Left hindlimb (tissue), 1 donor: ENCODE measurements around the gene SLC25A21.

ENCODE experiments used
- DNase-seq: peaks from one replicate; pipeline ENCODE4 v3.0.0-alpha.2; 2018

The SLC25A21 gene

DNA sequence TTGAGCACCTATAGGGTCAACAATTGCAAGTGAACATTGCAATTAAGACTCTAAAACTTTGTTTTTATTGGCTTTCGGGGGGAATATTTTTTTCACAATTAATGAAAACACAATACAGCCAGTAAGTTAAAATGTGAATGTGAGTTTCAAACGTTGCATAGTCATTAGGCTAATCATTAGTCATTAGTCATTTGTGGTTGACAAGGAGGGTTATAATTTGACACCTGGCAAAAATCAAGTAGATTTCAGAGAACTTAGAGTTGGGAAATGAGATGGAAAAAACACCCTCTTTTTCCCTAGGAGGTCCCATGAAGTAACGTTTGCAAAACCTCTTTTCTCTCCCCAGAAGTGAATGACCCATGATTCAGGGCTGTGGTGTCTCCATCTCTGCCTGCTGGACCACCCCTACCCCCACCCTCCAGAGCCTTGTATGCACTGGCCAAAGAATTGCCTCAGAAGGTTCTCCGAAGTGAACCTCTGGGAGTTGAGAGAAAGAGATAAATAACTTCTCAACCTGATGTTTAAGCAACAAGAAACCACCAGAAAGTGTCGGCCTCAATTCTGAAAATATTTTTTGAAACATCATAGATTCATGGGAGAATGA is 314.5 kb downstream of the SLC25A21 start:
- DNase-seq, result no peak

DNA sequence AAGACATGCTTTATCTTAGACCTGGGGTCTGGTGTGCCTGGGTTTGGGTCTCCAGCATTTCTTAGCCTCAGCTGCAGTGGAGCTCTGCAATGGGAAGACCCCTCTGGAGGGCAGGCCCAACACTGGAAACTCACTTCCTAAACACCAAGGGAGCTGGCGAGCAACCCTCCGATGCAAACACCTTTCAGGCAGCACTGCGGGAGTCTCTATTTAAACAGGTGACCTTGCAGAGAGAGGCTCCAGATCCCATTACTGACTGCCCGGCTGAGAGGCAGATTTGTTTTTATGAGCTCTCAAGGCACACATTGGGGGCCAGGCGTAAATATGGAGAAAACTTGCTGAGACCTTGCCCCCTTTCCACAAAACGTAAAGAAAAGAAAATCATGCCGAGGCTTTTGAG is 315.3 kb downstream of the SLC25A21 start:
- DNase-seq, result no peak

DNA sequence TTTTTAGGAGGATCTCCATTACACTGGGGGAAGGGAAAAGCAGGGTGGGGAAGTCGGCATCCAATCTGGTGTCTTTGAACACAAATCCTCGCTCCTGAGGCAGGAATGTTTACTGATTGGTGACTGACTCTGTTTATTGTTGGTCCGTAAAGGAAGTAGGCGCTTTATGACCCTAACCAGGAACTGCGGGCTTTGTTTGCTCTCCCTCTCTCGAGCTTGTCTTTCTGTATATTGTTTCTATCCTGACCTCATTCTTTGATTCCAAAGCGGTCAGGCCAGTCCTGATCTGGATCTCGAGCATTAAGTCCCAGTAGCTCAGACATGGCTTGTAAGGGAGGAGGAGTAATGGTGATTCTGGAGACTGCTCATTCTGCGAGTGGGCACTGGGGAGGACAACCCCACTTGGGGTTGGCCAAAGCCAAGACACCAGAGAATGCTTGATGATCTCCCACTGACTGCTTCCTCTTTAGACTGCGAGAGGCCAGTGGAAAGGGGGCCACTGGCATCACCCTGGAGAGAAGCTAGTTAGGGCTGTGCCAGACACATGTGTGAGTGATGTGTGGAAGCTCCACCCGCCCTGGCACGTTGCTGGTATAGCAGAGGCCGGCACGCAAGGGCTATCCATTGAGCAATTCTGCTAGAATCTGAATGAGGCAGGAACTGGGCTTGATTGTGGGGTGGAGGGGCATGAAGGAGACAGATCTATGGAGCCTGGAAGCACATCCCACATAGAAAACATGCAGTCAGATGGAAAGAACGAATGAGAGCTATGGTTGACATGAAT is 316.1 kb downstream of the SLC25A21 start:
- DNase-seq, result no peak

DNA sequence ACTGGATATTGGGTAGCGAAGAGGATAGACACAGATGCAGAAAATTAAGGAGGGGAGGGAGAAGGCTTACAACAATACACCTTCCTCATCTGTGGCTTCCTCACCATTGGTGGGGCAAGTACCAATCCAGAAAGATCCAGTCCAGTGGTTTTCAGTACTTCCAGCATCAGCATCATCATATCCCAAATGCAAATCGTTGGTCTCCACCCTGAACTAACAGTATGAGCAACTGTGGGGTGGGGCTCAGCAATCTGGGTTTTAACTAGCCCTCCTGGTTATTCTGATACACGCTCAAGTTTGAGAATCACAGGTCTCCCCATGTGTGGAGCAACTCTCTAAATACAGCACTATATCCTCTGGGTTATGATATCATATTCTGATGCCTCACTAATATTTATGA is 317.0 kb downstream of the SLC25A21 start:
- DNase-seq, result no peak

DNA sequence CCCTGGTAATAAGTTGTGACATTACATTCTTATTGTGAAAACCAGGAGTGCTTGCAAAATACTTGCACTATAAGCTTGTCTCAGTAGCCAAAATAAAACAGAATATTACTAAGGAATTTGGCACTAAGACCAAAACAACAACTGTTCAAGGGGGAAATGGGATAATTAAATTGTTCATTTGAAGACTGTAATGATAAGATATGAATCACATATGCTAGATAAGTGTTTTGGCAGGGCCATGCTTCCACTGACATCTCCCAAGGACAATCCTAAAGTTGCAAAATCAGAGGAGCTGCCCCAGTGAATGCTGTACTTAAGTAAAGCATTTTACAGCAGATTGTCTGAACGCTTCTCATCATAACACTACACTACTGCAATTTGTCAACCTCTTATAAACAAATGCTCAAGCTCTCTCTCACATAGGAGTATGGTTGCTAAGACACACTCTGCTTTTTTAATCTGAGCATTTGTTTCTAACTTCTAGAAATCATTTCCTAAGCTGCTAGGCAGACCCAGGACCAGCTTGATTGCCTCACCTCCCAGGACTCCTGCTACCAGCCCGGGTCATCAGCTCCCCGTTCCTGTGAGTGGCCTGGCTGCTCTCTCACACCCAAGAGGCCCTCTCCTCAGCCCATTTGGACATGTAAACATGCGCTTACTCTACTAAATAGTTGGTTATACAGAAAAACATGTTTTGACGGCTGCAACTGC is 319.3 kb downstream of the SLC25A21 start:
- DNase-seq, result no peak

DNA sequence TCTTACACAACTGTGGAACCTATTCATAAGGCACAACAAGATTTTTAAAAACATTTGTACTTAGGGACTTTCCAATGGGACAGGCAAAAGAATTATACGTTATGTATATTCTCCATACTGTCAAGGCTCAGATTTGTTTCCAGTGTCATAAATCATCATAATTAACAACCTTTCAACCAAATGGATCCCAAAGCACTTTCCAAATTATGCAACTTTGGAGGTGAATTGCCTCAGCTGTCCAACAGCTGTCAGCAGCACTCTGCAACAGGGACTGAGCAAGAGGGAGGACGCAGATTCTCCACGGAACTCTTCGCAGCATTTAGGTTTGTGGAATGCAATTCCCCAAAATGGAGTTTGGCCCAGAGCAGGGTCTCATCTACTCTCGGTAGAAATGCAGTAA is 324.2 kb downstream of the SLC25A21 start:
- DNase-seq, result no peak

DNA sequence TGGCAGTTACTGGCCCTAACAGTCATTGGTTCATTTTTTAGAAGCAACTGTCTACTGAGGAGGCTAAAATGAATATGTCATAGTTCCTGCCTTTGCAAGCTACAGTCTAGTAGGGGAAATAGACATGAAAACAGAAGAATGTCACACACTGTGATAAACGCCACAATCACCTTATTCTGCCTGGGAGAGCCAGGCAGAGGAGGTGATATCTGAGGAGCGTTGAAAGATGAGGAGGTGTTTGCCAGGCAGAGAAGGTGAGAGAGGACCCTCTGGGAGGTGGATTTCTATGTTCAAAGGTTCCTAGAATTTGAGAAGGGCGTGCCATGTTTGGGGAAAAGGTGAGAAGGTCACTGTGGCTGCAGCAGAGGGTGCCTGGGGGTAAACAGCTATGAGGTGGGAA is 325.0 kb downstream of the SLC25A21 start:
- DNase-seq, result no peak

DNA sequence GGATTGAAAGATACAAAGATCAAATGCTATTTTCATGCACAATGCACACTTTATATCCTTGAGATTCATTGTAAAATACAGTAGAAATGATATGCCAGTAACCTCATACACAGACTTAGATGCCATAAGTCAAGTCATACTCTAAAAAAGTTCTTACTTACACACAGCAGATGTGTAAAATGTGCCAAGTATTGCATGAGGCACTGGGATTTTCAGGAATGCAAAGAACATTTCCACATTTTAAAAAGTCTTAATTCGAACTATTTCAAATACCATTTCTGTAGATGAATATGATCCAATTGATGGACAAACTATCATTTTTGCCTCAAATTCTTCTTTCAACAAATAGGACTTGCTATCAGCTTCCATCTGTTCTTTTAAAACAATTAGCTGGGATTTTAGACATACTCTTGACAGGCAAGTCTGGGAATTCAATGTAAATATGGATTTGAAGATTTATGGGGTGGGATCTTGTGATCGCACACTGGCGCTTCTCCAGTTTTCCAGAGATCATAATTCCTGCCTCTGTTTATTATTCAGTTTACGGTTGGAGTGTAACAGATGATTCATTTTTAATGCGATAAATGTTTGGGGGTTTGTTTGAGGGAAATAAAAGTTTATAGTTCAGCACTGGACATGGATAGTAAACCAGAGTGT is 326.9 kb downstream of the SLC25A21 start:
- no peak for DNase-seq

DNA sequence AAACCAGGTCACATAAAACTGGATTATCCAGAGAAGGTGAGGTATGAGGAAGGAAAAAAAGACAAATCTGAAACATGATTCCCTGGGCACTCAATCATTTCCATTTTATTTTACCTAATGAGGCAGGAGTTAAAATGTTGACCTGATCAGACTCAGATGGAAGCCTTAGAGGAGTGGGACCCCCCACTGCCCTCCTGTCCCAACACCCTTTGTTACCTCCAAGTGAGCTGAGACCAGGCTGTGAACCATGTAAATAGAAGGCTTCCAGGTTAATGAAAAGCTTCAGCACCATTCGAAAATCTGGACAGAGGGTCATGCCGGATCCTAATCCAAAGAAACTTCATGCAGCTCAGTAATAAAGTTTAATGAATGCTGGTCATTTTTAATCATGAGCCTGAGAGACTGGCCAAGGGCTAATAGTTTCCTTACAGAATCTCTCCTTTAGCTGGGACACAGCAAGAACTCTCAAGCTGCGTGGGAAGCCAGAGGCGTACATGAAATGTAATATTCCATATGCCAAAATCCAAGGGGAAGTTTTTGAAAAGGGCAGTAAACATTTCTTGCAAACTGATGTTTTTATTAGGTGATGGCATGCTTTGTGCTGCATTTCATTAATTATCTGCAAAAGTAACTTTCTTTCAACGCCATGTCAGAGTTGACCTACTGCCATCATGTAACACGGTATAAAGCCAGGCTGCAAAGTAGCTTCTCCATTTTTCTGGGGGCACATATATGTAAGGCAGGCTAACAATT is 327.8 kb downstream of the SLC25A21 start:
- no peak for DNase-seq

DNA sequence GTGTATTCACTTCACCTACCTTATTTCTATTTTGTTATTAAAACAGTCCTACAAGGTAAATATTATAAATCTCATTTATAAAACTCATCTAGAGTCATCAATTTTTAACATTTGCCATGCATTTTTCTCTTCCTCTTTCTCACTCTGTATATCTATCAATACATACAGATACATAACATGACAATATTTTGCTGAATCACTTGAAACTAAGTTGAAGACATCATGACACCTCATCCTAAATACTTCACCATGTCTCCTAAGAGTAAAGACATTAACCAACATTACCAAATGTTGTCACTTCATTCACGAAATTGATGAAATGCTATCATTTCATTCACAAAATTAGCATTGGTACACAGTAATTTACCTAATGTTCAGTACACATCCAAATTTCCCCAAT is 329.0 kb downstream of the SLC25A21 start:
- no peak for DNase-seq

DNA sequence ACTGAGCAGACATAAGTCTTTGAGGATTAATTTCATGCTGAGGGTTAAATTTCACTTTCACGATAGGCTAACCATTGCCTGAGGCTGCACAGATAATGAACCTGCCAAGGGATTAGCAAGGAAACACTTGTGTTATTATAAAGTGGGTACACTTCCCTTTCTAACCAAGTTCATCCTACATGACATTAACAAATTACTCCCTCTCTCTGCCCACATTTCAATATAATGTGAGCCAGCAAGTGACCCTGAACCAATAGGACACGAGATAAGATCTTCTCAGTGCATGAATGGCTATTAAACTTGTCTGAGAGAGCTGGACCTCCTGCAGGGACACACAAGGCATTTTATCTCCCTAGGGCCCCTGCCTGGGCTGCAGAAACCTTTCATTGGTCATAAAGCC is 337.3 kb downstream of the SLC25A21 start:
- DNase-seq, result no peak

DNA sequence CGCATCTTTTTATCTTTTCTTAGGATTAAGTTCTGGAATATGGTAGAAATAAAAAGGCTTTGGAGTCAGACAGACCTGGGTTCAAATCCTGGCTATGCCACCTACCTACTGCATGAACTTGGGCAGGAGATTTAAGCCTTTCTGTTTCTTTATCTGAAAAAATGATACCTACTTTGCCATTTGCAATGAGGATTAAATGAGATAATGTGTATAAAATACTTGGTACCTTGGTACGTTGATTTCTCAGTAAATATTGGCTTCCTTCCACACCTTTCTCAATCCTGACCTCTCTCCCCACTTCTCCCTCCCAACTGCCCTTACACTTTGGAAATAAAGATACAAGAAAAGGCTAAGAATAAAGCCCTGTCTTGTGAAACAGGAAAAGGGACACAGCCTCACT is 338.1 kb downstream of the SLC25A21 start:
- DNase-seq, result no peak

DNA sequence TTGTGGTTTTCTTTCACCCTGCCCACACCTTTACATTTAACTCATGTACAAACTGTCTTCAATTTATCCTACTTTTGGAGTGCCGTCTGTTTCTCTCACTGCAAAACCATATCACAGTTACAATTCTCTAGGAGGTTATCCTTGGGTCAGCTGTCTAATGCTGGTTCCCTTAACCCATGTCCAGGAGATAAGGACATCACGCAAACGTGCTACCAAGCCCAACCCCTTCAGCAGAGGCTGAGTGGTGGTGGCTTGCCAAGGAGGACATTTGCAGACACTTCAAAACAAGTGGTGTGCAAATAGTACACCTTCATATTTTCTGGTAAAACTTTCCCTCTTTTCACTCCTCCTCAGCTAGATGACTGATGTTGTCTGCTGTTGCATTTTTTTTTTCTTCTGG is 342.9 kb downstream of the SLC25A21 start:
- DNase-seq, result no peak

DNA sequence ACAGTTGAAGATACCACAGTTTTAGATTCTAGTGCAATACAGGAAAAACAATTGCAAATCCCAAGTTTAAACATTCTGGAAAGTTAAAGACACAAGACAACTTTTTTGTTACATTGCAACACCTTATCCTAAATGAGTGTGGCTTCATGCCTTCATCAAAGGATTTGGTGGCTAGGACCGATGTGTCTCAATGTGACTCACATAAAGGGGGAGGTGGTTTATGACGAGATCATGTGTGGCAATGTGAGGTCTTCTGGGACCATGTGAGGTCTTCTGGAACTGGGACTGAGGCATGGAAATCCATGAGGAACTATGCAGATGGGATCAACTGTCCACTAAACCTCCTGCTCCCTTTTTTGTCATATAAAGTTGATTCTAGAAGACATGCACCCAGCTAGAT is 344.5 kb downstream of the SLC25A21 start:
- DNase-seq, result no peak

DNA sequence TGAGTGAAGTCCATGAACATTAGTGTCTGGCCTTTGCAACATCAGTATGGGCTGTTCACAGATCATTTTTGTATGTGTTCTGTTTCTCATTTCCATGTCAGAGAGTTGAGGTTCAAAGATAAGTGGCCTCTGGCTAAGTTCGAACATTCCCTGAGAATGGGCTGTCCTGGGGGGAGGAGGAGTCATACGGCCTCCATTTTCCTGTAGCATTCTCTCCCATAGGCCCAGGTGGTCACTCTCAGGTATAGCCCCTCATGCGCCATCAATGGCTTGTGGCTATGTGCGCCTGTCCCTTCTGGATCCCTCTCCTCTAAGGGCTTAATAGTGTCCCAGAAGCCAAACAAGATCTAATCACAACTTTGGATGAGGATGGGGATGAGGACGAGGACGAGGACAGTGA is 345.8 kb downstream of the SLC25A21 start:
- no peak for DNase-seq

DNA sequence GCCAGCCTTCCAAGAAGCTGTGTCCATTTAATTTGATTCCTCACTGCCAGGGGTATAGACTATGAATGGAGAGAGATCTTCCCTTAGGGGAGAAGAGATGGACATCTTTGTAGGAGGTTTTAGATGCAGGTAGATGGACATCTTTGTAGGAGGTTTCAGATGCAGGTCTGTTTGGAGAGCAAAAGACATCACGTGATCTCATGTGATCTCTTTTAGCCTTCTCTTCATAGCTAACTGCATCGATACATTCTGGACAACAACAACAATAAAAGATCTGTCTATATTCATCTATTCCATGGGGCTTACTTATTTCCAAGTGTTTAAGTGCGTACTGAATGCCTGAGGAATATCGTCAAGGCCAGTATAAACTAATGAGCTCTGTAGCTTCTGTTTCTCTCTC is 347.6 kb downstream of the SLC25A21 start:
- DNase-seq, result no peak

DNA sequence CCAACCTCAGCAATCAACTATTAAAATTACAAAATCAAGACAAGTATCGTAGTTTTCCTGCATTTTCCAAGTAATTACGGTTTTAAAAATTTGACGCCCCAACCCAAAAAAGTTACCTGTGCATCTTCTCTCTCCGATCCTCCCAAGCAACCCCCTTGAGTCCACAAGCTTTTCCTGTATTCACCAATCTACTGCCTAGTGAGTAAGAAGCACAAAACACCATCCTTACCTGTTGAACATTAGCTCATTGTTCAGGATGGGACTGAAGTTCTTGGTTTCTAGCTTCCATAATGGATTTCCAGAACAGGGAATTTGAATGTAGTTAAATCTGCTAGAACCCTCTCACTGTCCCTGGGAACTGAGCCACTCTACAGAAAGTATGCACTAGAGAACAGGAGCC is 348.8 kb downstream of the SLC25A21 start:
- DNase-seq, result no peak

DNA sequence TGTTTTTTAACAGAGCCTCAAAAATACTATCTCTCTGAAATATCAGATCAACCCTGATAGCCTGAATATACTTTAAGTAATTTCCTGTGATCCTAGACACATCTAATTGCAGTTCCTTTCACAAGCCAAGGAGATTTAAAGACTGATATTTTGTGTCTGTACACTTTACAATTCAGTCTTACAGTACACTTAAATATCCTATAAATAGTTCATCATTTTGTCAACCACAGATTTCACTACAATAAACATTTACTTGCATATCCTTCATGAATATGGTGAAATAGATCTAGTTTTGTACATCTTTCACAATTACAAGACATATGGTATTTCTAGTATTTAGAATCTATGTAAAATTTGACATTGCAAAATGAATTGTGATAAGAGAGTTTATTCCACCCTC is 349.7 kb downstream of the SLC25A21 start:
- no peak for DNase-seq

DNA sequence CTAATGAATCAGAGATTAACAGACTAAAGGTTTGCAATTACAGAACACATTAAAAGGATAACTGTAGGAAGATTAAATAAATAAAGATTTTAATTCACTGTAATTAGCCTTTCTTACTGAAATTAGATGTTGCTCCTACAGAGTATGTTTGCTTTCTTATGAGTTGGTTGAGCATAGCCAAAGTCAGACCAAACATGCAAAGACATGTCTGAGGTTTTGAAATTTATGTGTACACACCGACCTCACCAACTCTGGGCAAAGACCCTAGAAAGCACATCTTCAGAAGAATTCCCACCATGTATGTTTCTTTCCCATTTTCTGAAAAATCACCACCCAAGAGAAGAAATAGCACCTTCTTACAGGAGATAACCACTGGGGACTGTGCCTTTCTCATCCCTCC is 351.5 kb downstream of the SLC25A21 start:
- no peak for DNase-seq

DNA sequence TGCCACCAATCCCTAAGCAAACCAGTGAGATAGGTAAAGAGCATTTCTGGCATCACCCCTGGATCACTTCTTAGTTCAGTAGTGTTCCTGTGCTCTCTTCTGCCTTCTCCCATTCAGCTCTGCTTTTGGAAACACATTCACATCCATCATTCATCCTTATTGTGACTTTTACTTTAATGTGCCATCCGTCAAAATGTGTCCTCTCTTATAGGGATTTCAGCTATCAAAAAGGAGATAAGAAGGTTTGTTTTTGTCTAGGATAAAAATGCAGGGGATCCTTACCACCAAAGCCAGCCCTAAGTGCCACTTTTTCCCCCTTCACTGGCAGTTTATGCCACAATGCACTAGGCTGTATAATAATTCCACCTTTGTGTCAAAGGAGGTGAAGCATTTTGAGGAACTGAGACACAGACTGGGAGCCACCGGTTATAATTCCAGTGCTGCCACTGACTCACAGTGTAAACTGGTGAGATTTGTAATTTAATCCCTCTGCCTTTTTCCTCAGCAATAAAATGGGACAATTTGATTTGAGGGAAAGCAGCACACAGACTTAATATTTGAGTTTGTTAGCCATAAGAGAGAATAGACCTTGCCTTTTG is 352.2 kb downstream of the SLC25A21 start:
- DNase-seq, result no peak

DNA sequence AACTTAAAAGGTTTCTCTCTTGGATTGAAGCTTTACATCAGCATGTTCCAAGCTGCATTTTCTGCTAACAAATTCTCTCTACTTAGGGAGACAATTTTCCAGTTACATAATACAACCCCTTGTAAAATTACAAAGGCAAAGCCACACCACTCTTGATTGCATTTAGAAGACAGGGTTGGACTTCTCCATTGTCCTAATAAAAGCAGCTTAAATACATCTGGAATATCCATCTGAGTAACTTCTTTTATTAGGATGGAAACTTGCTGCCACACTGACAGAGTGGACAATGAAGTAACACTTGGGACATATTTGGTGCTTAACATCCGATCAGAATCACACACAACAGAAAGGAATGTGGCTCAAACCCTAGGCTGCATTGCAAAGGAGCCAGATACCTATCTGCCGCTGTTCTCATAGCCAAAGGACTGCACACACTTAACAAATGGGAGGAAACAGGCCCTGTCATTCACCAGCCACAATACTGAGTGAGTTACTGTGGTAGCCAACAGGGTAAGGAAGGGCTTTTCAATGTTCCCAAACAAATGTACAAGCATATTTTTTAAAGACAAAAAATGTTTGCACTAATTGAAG is 353.5 kb downstream of the SLC25A21 start:
- DNase-seq, result no peak

DNA sequence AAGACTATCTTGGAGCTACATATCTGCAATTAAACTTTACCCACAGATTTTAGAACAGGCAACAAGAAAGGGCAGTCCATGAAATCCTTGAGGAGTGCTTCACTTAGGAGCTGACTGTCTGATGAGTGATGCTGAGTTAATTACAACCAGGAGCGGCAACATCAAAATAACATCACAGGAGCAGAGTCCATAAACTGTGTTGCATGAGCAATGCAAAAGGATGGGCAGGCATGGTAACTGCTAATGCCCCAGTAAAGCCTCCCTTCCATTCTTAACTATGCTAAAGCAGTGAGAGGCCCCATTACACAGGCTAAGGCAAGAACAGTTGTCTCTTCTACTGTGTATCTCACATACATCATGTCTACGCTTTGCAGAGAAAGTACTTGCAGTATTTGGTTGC is 354.2 kb downstream of the SLC25A21 start:
- no peak for DNase-seq
